ENCODE data around the gene FCRLB.

DNA sequence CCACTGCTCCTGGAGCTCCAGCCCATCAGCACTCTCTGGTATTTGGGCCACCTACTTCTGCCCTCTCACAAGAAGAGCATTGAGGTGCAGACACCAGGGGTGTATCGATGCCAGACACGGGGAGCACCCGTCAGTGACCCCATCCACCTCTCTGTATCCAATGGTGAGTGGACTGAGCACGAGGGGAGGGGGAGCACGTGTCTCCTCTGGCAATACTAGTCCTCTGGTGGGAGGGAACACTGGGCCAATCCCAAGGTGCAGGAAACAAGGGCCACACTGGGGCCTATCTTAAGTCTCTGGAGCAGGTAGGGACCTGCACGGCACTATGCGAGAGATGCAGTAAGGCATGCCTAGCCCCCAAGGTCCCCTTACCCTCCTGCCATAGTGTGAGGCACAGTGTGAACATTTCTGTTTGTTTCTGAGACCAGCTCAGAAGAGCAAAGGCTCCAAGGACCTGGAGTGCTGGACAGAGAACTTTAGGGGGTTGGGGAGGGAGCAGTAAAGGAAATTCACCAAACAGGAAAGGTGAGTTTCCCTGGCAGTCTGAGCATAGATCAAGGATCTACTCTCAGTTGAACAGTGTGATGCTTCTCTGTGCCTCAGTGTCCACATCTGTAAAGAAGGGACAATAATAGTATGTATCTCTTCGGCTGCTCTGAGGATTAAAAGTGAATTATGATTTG is 2.3 kb downstream of the FCRLB start:
- no peak for TF ChIP-seq CTCF (IDR thresholded peaks at IDR 0.05; ENCODE audit: insufficient read depth, low read length, poor library complexity, severe bottlenecking)
- no peak for TF ChIP-seq EZH2phosphoT487 (conservative IDR thresholded peaks at IDR 0.05; ENCODE audit: low read length)
